Stimulated activated naive CD8-positive, alpha-beta T cell treated with anti-CD3 and anti-CD28 coated beads, Interleukin-15, Interleukin-2, amounts not matched to agents 100 U/mL and 50 U/mL, for 24 hours (primary cell): ENCODE measurements around the gene ATG16L1.

Experiments used
- ATAC-seq: fragments of 150-1000 bp; cut with Tn5 transposase; one replicate; pipeline ENCODE4 v1.10.0; 2021
- DNase-seq: peaks from one replicate; pipeline ENCODE4 v3.0.0; 2021

ATG16L1 gene

GRCh38 chr2:233227346-233227978 is 24.0 kb upstream of the ATG16L1 start:
- DNase-seq (no peak), ATAC-seq (no peak)

GRCh38 chr2:233228376-233228775 is 23.1 kb upstream of the ATG16L1 start:
- DNase-seq (no peak), ATAC-seq (no peak)

- ATAC-seq: peak; percentile 66
- DNase-seq: no peak
These were observed 17.7 kb upstream of the ATG16L1 start for GRCh38 chr2:233233618-233234230.

- DNase-seq: no peak
- ATAC-seq: peak; percentile 69
These were observed 17.2 kb upstream of the ATG16L1 start for GRCh38 chr2:233234264-233234663.

GRCh38 chr2:233234996-233235395 is 16.5 kb upstream of the ATG16L1 start:
- DNase-seq (no peak), ATAC-seq (no peak)

GRCh38 chr2:233235977-233236376 is 15.5 kb upstream of the ATG16L1 start:
- ATAC-seq (no peak), DNase-seq (no peak)

GRCh38 chr2:233236820-233237589 is 14.5 kb upstream of the ATG16L1 start:
- DNase-seq: no peak
- no peak for ATAC-seq

- peak; percentile 69 for ATAC-seq
These were observed 10.6 kb upstream of the ATG16L1 start for GRCh38 chr2:233240897-233241296.

GRCh38 chr2:233241803-233242202 is 9.7 kb upstream of the ATG16L1 start:
- DNase-seq (no peak), ATAC-seq (no peak)

More at GRCh38 chr2:233240897-233241296, 10.6 kb upstream of the ATG16L1 start:
- no peak for DNase-seq

GRCh38 chr2:233242231-233242927 is 9.1 kb upstream of the ATG16L1 start:
- ATAC-seq (peak; percentile 75), DNase-seq (no peak)

GRCh38 chr2:233243348-233243747 is 8.1 kb upstream of the ATG16L1 start:
- DNase-seq (no peak), ATAC-seq (no peak)

- ATAC-seq (no peak), DNase-seq (no peak)
These were observed 6.7 kb upstream of the ATG16L1 start for GRCh38 chr2:233244818-233245217.

- DNase-seq (no peak), ATAC-seq (no peak)
These were observed 6.1 kb upstream of the ATG16L1 start for GRCh38 chr2:233245406-233245805.

- ATAC-seq (no peak), DNase-seq (no peak)
These were observed 4.4 kb upstream of the ATG16L1 start for GRCh38 chr2:233247116-233247515.

- ATAC-seq (peak; percentile 91), DNase-seq (peak; percentile 51)
These were observed 3.7 kb upstream of the ATG16L1 start for GRCh38 chr2:233247744-233248143.

- no peak for ATAC-seq
- no peak for DNase-seq
These were observed 2.5 kb upstream of the ATG16L1 start for GRCh38 chr2:233248999-233249398.

- DNase-seq: no peak
- ATAC-seq: no peak
These were observed 905 bp upstream of the ATG16L1 start for GRCh38 chr2:233250568-233250967.

- no peak for DNase-seq
- ATAC-seq: no peak
These were observed 528 bp upstream of the ATG16L1 start for GRCh38 chr2:233250985-233251305.

- ATAC-seq (no peak), DNase-seq (no peak)
These were observed 754 bp downstream of the ATG16L1 start for GRCh38 chr2:233252227-233252626.

GRCh38 chr2:233255151-233255550 is 3.7 kb downstream of the ATG16L1 start:
- DNase-seq (no peak), ATAC-seq (no peak)

- ATAC-seq (no peak), DNase-seq (no peak)
These were observed 4.6 kb downstream of the ATG16L1 start for GRCh38 chr2:233256048-233256447.

GRCh38 chr2:233258211-233258610 is 6.7 kb downstream of the ATG16L1 start:
- DNase-seq: no peak

GRCh38 chr2:233259730-233260129 is 8.3 kb downstream of the ATG16L1 start:
- DNase-seq: no peak
- ATAC-seq: no peak

More at GRCh38 chr2:233258211-233258610, 6.7 kb downstream of the ATG16L1 start:
- no peak for ATAC-seq
